GM21576 (cell line): ENCODE results near the gene C22orf23.
A peak's percentile ranks its signal among the peaks of the same experiment; 100 is the strongest.
"Not testable (repeated sequence)": the region's sequence is repeated elsewhere in the genome, so short reads cannot be mapped to it uniquely, and the experiment has no call there.

ENCODE experiments used
- ATAC-seq: cut with Tn5 transposase; IDR thresholded peaks from one replicate; pipeline ENCODE4 v1.9.1; 2021; ENCODE audit warnings: mild to moderate bottlenecking, moderate library complexity; ENCODE audit not compliant: unreplicated experiment

C22orf23 gene

DNA sequence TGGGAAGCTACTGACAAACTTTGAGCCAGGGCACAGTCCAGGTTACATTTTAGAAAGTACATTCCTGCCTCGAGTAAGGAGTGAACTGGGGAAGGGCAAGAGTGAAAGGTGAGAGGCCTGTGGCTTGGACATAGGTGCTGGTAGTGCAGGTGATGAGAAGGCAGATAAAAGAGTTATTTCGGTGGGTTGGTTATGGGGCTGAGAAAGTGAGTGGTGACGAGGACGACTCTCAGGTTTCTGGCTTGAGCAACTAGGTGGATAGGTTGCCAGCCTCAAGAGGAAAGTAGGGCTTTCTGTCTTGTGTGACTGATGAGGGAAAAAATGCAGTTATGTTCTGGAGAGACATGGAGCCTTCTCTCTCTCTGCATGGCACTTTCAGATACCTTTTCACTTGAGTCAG lies 3.8 kb upstream of the C22orf23 start:
- no peak for ATAC-seq

DNA sequence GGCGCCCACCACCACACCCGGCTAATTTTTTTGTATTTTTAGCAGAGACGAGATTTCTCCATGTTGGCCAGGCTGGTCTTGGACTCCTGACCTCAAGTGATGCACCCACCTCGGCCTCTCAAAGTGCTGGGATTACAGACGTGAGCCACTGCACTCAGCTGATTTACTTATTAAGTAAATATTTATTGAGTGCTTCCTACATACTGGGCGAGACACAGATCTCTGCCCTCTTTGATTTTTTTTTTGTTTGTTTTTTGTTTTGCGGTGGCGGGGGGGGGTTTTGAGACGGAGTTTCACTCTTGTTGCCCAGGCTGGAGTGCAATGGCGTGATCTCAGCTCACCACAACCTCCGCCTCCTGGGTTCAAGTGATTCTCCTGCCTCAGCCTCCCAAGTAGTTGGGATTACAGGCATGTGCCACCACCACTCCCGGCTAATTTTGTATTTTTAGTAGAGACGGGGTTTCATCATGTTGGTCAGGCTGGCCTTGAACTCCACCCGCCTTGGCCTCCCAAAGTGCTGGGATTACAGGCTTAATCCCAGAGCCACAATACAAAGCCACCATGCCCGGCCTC lies 2.5 kb upstream of the C22orf23 start:
- ATAC-seq, result not testable (repeated sequence)

DNA sequence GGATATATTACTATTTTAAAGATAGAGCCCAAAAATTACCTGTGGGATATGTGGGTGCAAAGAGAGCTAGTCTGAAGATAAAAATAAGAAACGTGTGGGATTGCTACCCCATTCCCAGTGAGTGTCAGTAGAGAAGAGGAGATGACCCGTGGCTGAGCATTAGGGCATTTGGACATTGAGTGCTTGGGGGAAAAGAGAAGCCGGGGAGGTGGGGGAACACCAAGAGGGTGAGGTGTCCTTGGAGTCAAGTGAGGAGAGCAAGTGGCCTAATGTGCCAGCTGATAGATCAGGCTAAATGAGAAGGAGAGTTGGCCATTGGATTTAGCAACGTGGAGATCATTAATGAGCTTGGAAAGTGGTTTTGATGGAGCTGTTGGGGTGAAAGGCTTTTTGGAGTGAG lies 1.3 kb upstream of the C22orf23 start:
- ATAC-seq, result no peak

DNA sequence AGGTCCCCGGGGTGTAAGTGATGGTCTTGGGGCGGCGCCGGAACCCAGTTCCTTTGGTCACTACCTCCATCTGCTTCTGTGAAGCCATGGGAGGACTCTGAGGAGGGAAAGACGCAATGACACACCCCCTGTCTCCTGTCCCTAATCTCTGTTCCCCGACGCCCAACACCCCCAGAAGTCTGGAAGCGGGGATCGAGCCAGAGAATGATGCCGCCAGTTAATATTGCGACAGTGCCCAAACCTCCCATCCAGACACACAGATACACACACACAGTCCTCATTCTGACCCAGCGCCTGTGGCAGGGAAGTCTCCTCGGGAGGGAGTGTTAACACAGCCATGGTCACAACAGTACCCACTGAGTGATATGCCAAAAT lies 352 bp downstream of the C22orf23 start:
- peak; percentile 34 for ATAC-seq

- not testable (repeated sequence) for ATAC-seq
Measured at GRCh38 chr22:37952629-37953028, 772 bp downstream of the C22orf23 start.

GRCh38 chr22:37951305-37951704 lies 2.1 kb downstream of the C22orf23 start:
- no peak for ATAC-seq

DNA sequence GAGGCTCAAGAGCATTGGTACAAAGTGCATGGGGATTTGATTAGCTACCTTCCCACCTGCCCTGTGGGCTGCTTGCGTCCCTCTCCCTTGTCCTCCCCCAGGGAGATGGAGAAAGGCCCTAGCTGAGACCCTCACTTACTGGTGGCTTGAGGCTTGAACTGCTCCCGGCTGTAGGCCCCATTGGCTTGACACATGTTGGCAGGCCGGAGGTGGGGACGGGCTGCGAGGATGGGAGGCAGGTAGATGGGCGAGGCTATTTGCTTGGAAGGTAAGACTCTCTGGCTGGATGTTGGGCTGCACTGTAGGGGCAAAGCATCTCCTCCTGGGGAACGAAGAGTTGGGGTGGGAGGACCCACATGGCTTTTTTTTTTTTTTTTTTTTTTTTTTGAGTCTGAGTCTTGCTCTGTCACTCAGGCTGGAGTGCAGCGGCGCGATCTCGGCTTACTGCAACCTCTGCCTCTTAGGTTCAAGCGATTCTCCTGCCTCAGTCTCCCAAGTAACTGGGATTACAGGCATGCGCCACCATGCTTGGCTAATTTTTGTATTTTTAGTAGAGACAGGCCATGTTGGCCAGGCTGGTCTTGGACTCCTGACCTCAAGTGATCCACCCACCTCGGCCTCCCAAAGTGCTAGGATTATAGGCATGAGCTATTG lies 6.1 kb downstream of the C22orf23 start:
- ATAC-seq, result not testable (repeated sequence)

DNA sequence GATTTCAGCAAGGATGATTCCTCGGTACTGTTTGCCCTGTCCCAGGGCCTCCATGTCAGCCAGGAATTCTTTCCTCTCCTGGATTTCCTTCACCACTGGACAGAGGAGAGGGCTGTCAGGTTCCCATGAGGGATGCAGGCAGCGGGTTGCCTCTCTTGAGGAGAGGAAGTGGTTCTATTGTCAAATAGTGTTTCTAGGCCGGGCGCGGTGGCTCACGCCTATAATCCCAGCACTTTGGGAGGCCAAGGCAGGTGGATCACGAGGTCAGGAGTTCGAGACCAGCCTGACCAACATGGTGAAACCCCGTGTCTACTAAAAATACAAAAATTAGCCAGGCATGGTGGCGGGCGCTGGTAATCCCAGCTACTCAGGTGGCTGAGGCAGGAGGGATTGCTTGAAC lies 9.0 kb downstream of the C22orf23 start:
- ATAC-seq, result not testable (repeated sequence)

DNA sequence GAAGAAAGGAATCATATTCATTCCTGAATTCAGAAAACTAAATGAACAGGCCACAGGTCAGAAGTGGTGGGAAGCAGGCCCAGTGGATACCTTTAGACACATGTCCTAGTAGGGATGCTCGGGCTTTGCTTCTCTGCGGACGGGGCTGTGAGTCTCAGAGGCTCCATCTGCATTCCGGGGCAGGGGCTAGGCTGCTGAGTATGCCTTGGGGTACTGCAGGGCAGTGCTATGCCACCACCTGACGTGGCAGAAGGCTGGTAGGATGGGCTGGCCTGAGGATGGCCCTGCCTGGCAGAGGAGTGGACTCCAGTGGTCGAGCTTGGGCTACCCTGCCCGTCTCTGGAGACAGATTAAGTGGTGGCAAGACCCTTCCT lies 9.6 kb downstream of the C22orf23 start:
- ATAC-seq, result no peak

- no peak for ATAC-seq
Measured at GRCh38 chr22:37943136-37943824, 10.1 kb downstream of the C22orf23 start.

GRCh38 chr22:37942133-37942532 lies 11.3 kb downstream of the C22orf23 start:
- no peak for ATAC-seq

DNA sequence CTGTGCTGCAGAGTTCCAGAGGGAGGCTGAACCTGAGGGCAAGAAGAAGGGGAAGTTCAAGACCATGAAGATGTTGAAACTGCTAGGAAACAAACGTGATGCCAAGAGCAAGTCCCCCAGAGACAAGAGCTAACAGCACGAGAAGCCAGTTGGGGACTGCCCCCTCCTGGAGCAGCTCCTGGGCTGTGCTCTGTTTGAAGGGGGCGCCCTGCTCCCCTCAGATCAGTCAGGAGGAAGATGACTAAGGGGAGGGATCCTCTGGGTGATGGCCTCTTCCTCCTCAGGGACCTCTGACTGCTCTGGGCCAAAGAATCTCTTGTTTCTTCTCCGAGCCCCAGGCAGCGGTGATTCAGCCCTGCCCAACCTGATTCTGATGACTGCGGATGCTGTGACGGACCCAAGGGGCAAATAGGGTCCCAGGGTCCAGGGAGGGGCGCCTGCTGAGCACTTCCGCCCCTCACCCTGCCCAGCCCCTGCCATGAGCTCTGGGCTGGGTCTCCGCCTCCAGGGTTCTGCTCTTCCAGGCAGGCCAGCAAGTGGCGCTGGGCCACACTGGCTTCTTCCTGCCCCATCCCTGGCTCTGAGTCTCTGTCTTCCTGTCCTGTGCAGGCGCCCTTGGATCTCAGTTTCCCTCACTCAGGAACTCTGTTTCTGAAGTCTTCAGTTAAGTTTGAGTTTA lies 12.6 kb downstream of the C22orf23 start:
- ATAC-seq, result no peak

GRCh38 chr22:37933711-37934376 lies 19.6 kb downstream of the C22orf23 start:
- ATAC-seq, result peak; percentile 69

GRCh38 chr22:37932821-37933578 lies 20.4 kb downstream of the C22orf23 start:
- no peak for ATAC-seq

DNA sequence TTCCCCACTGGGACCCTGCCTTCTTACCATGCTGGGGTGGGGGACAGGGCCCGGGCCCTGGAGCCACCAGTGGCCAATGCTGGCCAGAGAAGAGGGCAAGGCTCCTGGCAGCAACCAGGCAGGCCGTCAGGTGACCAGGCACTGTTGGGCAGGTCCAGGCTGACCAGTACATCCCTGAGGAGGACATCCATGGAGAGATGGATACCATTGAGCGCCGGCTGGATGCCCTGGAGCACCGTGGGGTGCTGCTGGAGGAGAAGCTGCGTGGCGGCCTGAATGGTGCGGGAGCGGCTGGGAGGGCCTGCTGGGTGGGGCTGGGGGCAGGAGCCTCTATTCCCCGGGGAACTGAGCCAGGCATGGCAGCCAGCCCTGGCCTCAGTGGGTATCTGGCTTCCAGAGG lies 21.0 kb downstream of the C22orf23 start:
- no peak for ATAC-seq

GRCh38 chr22:37931893-37932389 lies 21.5 kb downstream of the C22orf23 start:
- no peak for ATAC-seq

GRCh38 chr22:37930952-37931440 lies 22.4 kb downstream of the C22orf23 start:
- ATAC-seq, result no peak

- no peak for ATAC-seq
Measured at GRCh38 chr22:37930270-37930951, 23.0 kb downstream of the C22orf23 start.

- no peak for ATAC-seq
Measured at GRCh38 chr22:37929390-37929789, 24.0 kb downstream of the C22orf23 start.

DNA sequence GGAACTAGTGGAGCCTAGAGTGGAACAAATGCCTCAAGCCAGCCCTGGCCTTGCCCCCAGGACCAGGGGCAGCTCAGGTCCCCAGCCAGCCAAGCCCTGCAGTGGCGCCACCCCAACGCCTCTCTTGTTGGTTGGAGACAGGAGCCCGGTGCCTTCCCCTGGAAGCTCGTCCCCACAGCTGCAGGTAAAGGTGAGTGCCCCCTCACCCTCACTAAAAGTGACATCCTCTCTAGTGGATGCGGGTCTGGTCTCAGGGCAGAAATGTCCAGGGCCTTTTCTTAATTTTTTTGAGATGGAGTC lies 25.8 kb downstream of the C22orf23 start:
- no peak for ATAC-seq
